HEK293 (cell line): ENCODE measurements around the gene PDLIM1.

Experiments
- CTCF ChIA-PET: fragments of 350-600 bp; formaldehyde crosslinking; extraction: SDS; loops from one replicate; lab custom pipeline; 2021; ENCODE audit warnings: antibody characterized with exemption; lab: Yijun Ruan, JAX
- POLR2A ChIA-PET: fragments of 300-600 bp; formaldehyde crosslinking; extraction: SDS; loops from one replicate; lab custom pipeline; 2020; ENCODE audit warnings: antibody characterized with exemption, inconsistent platforms; lab: Yijun Ruan, JAX
- H3K27ac ChIP-seq: fragments of 200-500 bp; sonication (Bioruptor generic); 2 replicates; pipeline ENCODE4 v1.5.1; 2014; ENCODE audit warnings: low read depth, low read length, control low read depth, inconsistent platforms; ENCODE audit errors: extremely low read depth
- H3K36me3 ChIP-seq, 2 experiments: fragments of 200-500 bp in 1 of 2; sonication (Bioruptor generic) in 1 of 2; 1 replicate in 1 of 2; 2 replicates in 1 of 2; pipeline ENCODE4 v1.5.1; 2014 to 2017; ENCODE audit warnings: inconsistent platforms in 2 of 2, low read length in 2 of 2; ENCODE audit not compliant: control insufficient read depth in 2 of 2, insufficient read depth in 1 of 2
- H3K4me1 ChIP-seq: fragments of 200-500 bp; sonication (Bioruptor generic); 2 replicates; pipeline ENCODE4 v1.5.1; 2014; ENCODE audit warnings: mild to moderate bottlenecking, low read length, inconsistent platforms; ENCODE audit not compliant: control insufficient read depth, insufficient read depth
- H3K4me3 ChIP-seq: 2 replicates; pipeline ENCODE4 v1.5.1; 2011; ENCODE audit warnings: low read depth, mild to moderate bottlenecking, control low read depth, low read length, moderate library complexity
- H3K9me3 ChIP-seq: fragments of 200-500 bp; sonication (Bioruptor generic); 2 replicates; pipeline ENCODE4 v1.5.1; 2014; ENCODE audit warnings: low read depth, low read length, inconsistent platforms; ENCODE audit not compliant: control insufficient read depth, insufficient read depth
- EGR2 ChIP-seq: fragments of 450-650 bp; formaldehyde crosslinking; IDR thresholded peaks from 2 replicates; pipeline ENCODE4 v1.5.1; 2016; ENCODE audit warnings: low read depth, missing biosample characterization, missing genetic modification characterization
- FEZF1 ChIP-seq: fragments of 450-650 bp; formaldehyde crosslinking; IDR thresholded peaks from 2 replicates; pipeline ENCODE4 v1.5.1; 2016; ENCODE audit warnings: missing biosample characterization, missing genetic modification characterization
- HOXD13 ChIP-seq: sonication (generic); formaldehyde crosslinking; IDR thresholded peaks from 2 replicates; pipeline ENCODE4 v1.8.0; 2022; ENCODE audit warnings: missing genetic modification reagents, borderline replicate concordance
- REPIN1 ChIP-seq: fragments of 450-650 bp; formaldehyde crosslinking; IDR thresholded peaks from 2 replicates; pipeline ENCODE4 v1.5.1; 2017; ENCODE audit warnings: missing biosample characterization, missing genetic modification characterization, low read depth
- SP7 ChIP-seq: fragments of 450-650 bp; formaldehyde crosslinking; IDR thresholded peaks from 2 replicates; pipeline ENCODE4 v1.5.1; 2016; ENCODE audit warnings: missing biosample characterization, missing genetic modification characterization
- YY2 ChIP-seq: fragments of 450-650 bp; formaldehyde crosslinking; IDR thresholded peaks from 2 replicates; pipeline ENCODE4 v1.5.1; 2016; ENCODE audit warnings: missing biosample characterization, missing genetic modification characterization
- ZBTB8A ChIP-seq: fragments of 450-650 bp; formaldehyde crosslinking; IDR thresholded peaks from 2 replicates; pipeline ENCODE4 v1.5.1; 2016; ENCODE audit warnings: missing biosample characterization, missing genetic modification characterization
- ZFP3 ChIP-seq: fragments of 450-650 bp; formaldehyde crosslinking; IDR thresholded peaks from 2 replicates; pipeline ENCODE4 v1.5.1; 2016; ENCODE audit warnings: low read depth, missing biosample characterization, missing genetic modification characterization
- ZIC2 ChIP-seq: fragments of 450-650 bp; formaldehyde crosslinking; IDR thresholded peaks from 2 replicates; pipeline ENCODE4 v1.5.1; 2016; ENCODE audit warnings: missing biosample characterization, missing genetic modification characterization
- ZNF138 ChIP-seq: fragments of 450-650 bp; formaldehyde crosslinking; IDR thresholded peaks from 2 replicates; pipeline ENCODE4 v1.5.1; 2016; ENCODE audit warnings: missing biosample characterization, missing genetic modification characterization, borderline replicate concordance
- ZNF2 ChIP-seq: fragments of 450-650 bp; formaldehyde crosslinking; IDR thresholded peaks from 2 replicates; pipeline ENCODE4 v1.5.1; 2016; ENCODE audit warnings: missing biosample characterization, missing genetic modification characterization
- ZNF223 ChIP-seq: fragments of 450-650 bp; formaldehyde crosslinking; IDR thresholded peaks from 2 replicates; pipeline ENCODE4 v1.5.1; 2016; ENCODE audit warnings: missing biosample characterization, missing genetic modification characterization
- ZNF335 ChIP-seq: fragments of 450-650 bp; formaldehyde crosslinking; conservative IDR thresholded peaks from 2 replicates; pipeline ENCODE4 v1.5.1; 2016; ENCODE audit warnings: missing biosample characterization, missing genetic modification characterization
- ZNF416 ChIP-seq: fragments of 450-650 bp; formaldehyde crosslinking; IDR thresholded peaks from 2 replicates; pipeline ENCODE4 v1.5.1; 2016; ENCODE audit warnings: missing biosample characterization, missing genetic modification characterization
- ZNF529 ChIP-seq: fragments of 450-650 bp; formaldehyde crosslinking; IDR thresholded peaks from 2 replicates; pipeline ENCODE4 v1.5.1; 2017; ENCODE audit warnings: missing genetic modification characterization, missing biosample characterization; ENCODE audit not compliant: insufficient replicate concordance
- ZNF560 ChIP-seq: fragments of 450-650 bp; formaldehyde crosslinking; IDR thresholded peaks from 2 replicates; pipeline ENCODE4 v1.5.1; 2017; ENCODE audit warnings: missing biosample characterization, missing genetic modification characterization, borderline replicate concordance
- ZNF623 ChIP-seq: fragments of 450-650 bp; formaldehyde crosslinking; IDR thresholded peaks from 2 replicates; pipeline ENCODE4 v1.5.1; 2016; ENCODE audit warnings: missing biosample characterization, missing genetic modification characterization
- ZNF660 ChIP-seq: fragments of 450-650 bp; IDR thresholded peaks from 2 replicates; pipeline ENCODE4 v1.5.1; 2018; ENCODE audit warnings: missing biosample characterization, mild to moderate bottlenecking, missing genetic modification characterization
- ZNF768 ChIP-seq: fragments of 450-650 bp; formaldehyde crosslinking; IDR thresholded peaks from 2 replicates; pipeline ENCODE4 v1.5.1; 2018; ENCODE audit warnings: missing biosample characterization, mild to moderate bottlenecking, missing genetic modification characterization
- ZNF776 ChIP-seq: fragments of 450-650 bp; formaldehyde crosslinking; IDR thresholded peaks from 2 replicates; pipeline ENCODE4 v1.5.0; 2017; ENCODE audit warnings: missing biosample characterization, missing genetic modification characterization, borderline replicate concordance
- ZNF843 ChIP-seq: fragments of 450-650 bp; formaldehyde crosslinking; IDR thresholded peaks from 2 replicates; pipeline ENCODE4 v1.5.1; 2016; ENCODE audit warnings: missing biosample characterization, missing genetic modification characterization
- TF ChIP-seq, protein P1 (sequence below): fragments of 450-650 bp; formaldehyde crosslinking; IDR thresholded peaks from 2 replicates; pipeline ENCODE4 v1.5.1; 2016; ENCODE audit warnings: missing biosample characterization, missing genetic modification characterization
- TF ChIP-seq, protein P2 (sequence below): fragments of 450-650 bp; formaldehyde crosslinking; IDR thresholded peaks from 2 replicates; pipeline ENCODE4 v1.5.1; 2016; ENCODE audit warnings: missing biosample characterization, missing genetic modification characterization
- TF ChIP-seq, protein P3 (sequence below): fragments of 450-650 bp; formaldehyde crosslinking; IDR thresholded peaks from 2 replicates; pipeline ENCODE4 v1.5.1; 2016; ENCODE audit warnings: missing biosample characterization, missing genetic modification characterization
- TF ChIP-seq, protein P4 (sequence below): fragments of 450-650 bp; formaldehyde crosslinking; optimal IDR thresholded peaks from 2 replicates; pipeline ENCODE3; 2016; ENCODE audit warnings: missing biosample characterization, mild to moderate bottlenecking, missing genetic modification characterization
- TF ChIP-seq, protein P5 (sequence below): fragments of 450-650 bp; formaldehyde crosslinking; IDR thresholded peaks from 2 replicates; pipeline ENCODE4 v1.5.1; 2016; ENCODE audit warnings: missing biosample characterization, missing genetic modification characterization

The PDLIM1 gene

DNA sequence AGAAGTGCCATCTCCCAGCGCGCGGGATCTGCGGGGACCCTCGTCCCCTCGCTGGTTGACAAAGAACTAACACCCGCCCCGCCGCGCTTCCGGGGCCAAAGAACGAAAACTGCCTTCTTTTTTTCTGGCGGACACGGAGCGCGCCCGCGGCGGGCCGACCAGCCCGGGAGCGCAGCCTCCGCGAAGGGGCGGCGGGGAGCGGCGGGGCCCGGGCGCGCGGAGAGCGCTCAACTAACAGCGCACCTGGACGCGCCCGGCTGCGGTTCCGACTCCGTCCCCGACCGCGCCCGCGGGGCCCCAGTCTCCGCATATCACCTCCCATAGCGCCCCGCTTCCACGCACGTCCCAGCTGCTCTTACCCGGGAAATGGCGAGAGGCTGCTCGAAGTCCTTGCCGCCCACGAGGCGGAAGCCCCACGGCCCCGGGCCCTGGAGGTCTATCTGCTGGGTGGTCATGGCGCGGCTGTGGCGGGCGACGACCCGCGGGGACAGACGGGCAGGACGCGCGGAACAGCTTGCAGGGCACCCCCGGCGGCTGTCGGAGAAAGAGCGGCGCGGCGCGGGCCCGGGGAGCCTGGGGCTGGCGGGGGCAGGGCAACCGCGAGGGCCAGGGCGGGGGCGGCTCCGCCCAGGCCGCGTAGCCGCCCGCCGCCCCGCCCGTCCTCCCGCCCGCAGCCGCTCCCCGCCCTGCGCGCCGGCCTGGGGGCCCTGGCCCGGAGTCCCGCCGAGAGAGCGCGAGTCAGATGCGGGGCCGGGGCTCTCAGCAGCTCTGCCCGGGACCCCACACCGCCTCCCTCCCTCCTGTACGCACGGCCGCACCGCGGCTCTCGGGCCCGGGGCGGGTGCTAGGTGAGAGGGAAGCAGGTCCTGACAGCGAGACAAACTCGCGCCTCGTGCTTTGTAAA, at the start of gene PDLIM1:
PDLIM1 (minus strand) TSS at position 543 of the 904 bp plus-strand sequence; CDS start at position 455, 88 bp downstream.
- peak within 1 kb of the TSS; percentile 89 for H3K27ac ChIP-seq
- no peaks in the 10 kb centered on the region for H3K9me3 ChIP-seq
- H3K4me1 ChIP-seq, result peaks cover 24% of the 10 kb centered on the region
- POLR2A ChIA-PET, result interaction anchor here (0.6 to 1.0 kb wide), 2 partner anchors 13 to 39 kb away, joined by 3 read pairs; no protein-coding TSS in a partner anchor
- H3K36me3 ChIP-seq, result no peaks in the 10 kb centered on the region
- CTCF ChIA-PET, result interaction anchor here (0.7 kb wide), 1 partner anchor 52 kb away, joined by 3 read pairs; no protein-coding TSS in a partner anchor
- H3K4me3 ChIP-seq, result peak within 1 kb of the TSS; percentile 89
- TF ChIP-seq, protein P1, sequence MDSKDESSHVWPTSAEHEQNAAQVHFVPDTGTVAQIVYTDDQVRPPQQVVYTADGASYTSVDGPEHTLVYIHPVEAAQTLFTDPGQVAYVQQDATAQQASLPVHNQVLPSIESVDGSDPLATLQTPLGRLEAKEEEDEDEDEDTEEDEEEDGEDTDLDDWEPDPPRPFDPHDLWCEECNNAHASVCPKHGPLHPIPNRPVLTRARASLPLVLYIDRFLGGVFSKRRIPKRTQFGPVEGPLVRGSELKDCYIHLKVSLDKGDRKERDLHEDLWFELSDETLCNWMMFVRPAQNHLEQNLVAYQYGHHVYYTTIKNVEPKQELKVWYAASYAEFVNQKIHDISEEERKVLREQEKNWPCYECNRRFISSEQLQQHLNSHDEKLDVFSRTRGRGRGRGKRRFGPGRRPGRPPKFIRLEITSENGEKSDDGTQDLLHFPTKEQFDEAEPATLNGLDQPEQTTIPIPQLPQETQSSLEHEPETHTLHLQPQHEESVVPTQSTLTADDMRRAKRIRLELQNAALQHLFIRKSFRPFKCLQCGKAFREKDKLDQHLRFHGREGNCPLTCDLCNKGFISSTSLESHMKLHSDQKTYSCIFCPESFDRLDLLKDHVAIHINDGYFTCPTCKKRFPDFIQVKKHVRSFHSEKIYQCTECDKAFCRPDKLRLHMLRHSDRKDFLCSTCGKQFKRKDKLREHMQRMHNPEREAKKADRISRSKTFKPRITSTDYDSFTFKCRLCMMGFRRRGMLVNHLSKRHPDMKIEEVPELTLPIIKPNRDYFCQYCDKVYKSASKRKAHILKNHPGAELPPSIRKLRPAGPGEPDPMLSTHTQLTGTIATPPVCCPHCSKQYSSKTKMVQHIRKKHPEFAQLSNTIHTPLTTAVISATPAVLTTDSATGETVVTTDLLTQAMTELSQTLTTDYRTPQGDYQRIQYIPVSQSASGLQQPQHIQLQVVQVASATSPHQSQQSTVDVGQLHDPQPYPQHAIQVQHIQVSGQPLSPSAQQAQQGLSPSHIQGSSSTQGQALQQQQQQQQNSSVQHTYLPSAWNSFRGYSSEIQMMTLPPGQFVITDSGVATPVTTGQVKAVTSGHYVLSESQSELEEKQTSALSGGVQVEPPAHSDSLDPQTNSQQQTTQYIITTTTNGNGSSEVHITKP (tag by site-specific recombination), result no peak
- TF ChIP-seq ZNF2 (tag by site-specific recombination), result 0 out of 2 replicates have a peak, but pooled peaks have one; percentile 29
- TF ChIP-seq YY2, result no peak
- TF ChIP-seq, protein P2, sequence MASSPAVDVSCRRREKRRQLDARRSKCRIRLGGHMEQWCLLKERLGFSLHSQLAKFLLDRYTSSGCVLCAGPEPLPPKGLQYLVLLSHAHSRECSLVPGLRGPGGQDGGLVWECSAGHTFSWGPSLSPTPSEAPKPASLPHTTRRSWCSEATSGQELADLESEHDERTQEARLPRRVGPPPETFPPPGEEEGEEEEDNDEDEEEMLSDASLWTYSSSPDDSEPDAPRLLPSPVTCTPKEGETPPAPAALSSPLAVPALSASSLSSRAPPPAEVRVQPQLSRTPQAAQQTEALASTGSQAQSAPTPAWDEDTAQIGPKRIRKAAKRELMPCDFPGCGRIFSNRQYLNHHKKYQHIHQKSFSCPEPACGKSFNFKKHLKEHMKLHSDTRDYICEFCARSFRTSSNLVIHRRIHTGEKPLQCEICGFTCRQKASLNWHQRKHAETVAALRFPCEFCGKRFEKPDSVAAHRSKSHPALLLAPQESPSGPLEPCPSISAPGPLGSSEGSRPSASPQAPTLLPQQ (tag by site-specific recombination), result peak; percentile 68; the same call in 1 of the 2 replicates
- TF ChIP-seq, protein P3, sequence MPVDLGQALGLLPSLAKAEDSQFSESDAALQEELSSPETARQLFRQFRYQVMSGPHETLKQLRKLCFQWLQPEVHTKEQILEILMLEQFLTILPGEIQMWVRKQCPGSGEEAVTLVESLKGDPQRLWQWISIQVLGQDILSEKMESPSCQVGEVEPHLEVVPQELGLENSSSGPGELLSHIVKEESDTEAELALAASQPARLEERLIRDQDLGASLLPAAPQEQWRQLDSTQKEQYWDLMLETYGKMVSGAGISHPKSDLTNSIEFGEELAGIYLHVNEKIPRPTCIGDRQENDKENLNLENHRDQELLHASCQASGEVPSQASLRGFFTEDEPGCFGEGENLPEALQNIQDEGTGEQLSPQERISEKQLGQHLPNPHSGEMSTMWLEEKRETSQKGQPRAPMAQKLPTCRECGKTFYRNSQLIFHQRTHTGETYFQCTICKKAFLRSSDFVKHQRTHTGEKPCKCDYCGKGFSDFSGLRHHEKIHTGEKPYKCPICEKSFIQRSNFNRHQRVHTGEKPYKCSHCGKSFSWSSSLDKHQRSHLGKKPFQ (tag by site-specific recombination), result no peak
- peak; percentile 46 for TF ChIP-seq ZIC2 (tag by site-specific recombination)
- TF ChIP-seq ZNF560 (tag by site-specific recombination), result no peak
- no peak for TF ChIP-seq ZNF623
- peak; percentile 20 for TF ChIP-seq SP7 (tag by site-specific recombination)
- no peak for TF ChIP-seq FEZF1
- no peak for TF ChIP-seq HOXD13
- no peak for TF ChIP-seq ZNF529
- TF ChIP-seq ZNF416 (tag by site-specific recombination), result no peak
- TF ChIP-seq ZNF335 (tag by site-specific recombination), result peak; percentile 62
- peak; percentile 83 for TF ChIP-seq ZBTB8A
- no peak for TF ChIP-seq ZFP3 (tag by site-specific recombination)
- TF ChIP-seq ZNF768 (tag by site-specific recombination), result no peak
- TF ChIP-seq ZNF776 (tag by site-specific recombination), result no peak
- TF ChIP-seq, protein P4, sequence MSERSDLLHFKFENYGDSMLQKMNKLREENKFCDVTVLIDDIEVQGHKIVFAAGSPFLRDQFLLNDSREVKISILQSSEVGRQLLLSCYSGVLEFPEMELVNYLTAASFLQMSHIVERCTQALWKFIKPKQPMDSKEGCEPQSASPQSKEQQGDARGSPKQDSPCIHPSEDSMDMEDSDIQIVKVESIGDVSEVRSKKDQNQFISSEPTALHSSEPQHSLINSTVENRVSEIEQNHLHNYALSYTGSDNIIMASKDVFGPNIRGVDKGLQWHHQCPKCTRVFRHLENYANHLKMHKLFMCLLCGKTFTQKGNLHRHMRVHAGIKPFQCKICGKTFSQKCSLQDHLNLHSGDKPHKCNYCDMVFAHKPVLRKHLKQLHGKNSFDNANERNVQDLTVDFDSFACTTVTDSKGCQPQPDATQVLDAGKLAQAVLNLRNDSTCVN (tag by site-specific recombination), result peak; percentile 97
- no peak for TF ChIP-seq ZNF223 (tag by site-specific recombination)
- TF ChIP-seq REPIN1, result no peak
- TF ChIP-seq ZNF660 (tag by site-specific recombination), result peak; percentile 23; the same call in 1 of the 2 replicates
- no peak for TF ChIP-seq EGR2 (tag by site-specific recombination)
- peak; percentile 45; the same call in 1 of the 2 replicates for TF ChIP-seq ZNF843 (tag by site-specific recombination)
- TF ChIP-seq ZNF138 (tag by site-specific recombination), result no peak
- TF ChIP-seq, protein P5, sequence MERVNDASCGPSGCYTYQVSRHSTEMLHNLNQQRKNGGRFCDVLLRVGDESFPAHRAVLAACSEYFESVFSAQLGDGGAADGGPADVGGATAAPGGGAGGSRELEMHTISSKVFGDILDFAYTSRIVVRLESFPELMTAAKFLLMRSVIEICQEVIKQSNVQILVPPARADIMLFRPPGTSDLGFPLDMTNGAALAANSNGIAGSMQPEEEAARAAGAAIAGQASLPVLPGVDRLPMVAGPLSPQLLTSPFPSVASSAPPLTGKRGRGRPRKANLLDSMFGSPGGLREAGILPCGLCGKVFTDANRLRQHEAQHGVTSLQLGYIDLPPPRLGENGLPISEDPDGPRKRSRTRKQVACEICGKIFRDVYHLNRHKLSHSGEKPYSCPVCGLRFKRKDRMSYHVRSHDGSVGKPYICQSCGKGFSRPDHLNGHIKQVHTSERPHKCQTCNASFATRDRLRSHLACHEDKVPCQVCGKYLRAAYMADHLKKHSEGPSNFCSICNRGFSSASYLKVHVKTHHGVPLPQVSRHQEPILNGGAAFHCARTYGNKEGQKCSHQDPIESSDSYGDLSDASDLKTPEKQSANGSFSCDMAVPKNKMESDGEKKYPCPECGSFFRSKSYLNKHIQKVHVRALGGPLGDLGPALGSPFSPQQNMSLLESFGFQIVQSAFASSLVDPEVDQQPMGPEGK, result 0 out of 2 replicates have a peak, but pooled peaks have one; percentile 1
